ENCODE measurements around the gene MAPT.

Gene MAPT

GRCh38 chr17:45894022-45894784 is at the start of gene MAPT:
Gene MAPT (plus strand): TSS chr17:45894554. CDS start chr17:45962338, 67,784 bp downstream.
- peak; percentile 43 to 76 for DNase-seq (ENCODE audit: low read depth in 2 of 2)

DNA sequence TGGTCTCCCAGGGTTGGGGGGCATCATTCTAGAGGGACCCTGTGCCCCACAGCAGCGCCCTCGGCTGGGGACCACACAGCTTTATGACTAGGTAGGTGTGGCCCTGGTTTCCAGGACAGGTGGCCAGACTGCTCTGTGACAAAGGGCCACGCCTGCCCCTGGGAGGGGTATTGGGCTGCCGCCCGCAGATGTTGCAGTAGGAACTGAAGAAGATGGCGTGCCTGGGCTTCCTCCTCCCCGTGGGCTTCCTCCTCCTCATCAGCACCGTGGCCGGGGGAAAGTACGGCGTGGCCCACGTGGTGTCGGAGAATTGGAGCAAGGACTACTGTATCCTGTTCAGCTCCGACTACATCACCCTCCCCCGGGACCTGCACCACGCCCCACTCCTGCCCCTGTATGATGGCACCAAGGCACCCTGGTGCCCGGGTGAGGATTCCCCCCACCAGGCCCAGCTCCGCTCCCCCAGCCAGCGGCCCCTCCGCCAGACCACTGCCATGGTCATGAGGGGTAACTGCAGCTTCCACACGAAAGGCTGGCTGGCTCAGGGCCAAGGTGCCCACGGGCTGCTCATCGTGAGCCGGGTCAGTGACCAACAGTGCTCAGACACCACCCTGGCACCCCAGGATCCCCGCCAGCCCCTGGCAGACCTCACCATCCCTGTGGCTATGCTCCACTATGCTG is 49.5 kb upstream of the MAPT start, which contains the start of gene SPPL2C:
SPPL2C (plus strand) TSS at position 187 of the 681 bp plus-strand sequence; CDS start at position 213, 26 bp downstream.
- no peak for DNase-seq (ENCODE audit: low read depth in 2 of 2)

GRCh38 chr17:45845376-45846185 is 48.8 kb upstream of the MAPT start:
- DNase-seq (ENCODE audit: low read depth in 2 of 2): no peak

GRCh38 chr17:45846223-45846622 is 48.1 kb upstream of the MAPT start:
- DNase-seq (ENCODE audit: low read depth in 2 of 2): no peak

- DNase-seq (ENCODE audit: low read depth in 2 of 2): no peak
Measured at GRCh38 chr17:45846646-45847045, 47.7 kb upstream of the MAPT start.

GRCh38 chr17:45847101-45847500 is 47.3 kb upstream of the MAPT start:
- DNase-seq (ENCODE audit: low read depth in 2 of 2): no peak

DNA sequence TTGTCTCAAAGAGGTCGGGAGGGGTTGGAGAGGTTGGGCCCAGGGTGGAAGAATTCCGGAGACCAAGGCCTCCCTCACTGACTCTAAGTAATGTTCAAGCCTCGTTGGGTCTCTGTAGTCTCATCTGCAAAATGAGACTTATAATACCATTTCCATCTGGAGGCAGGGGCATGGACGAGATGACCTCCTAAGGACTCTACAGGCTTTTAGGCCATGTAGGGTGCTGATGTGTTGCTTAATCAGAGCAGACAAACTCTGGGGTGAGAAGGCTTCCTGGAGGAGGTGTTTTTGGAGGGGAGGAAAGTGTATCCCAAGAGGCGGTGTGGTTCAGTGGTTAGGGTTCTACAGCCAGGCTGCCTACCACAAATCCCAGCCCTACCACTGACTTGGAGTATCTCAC is 46.6 kb upstream of the MAPT start:
- no peak for DNase-seq (ENCODE audit: low read depth in 2 of 2)

- DNase-seq (ENCODE audit: low read depth in 2 of 2): no peak
Measured at GRCh38 chr17:45848405-45848804, 45.9 kb upstream of the MAPT start.

GRCh38 chr17:45848868-45849535 is 45.4 kb upstream of the MAPT start:
- no peak for DNase-seq (ENCODE audit: low read depth in 2 of 2)

GRCh38 chr17:45849536-45849990 is 44.8 kb upstream of the MAPT start:
- DNase-seq (ENCODE audit: low read depth in 2 of 2): no peak

GRCh38 chr17:45850011-45850410 is 44.3 kb upstream of the MAPT start:
- DNase-seq (ENCODE audit: low read depth in 2 of 2): no peak

DNA sequence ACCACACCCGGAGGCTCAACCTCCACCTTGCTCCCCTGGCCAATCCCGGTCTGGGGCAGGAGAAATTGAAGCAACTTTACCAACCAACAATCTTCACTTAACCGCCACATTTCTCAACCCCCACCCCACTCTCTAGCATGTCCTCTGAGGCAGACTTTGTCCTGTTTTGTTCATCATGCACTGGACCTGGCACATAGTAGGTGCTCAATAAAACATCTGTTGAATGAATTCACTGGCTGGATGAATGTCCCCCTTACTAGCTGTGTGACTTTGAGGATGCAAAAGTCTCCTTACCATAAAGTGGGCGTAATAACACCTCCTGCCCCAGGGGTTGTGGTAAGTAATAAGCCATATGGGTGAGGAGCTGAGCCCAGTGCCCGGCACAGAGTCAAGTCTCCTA is 43.9 kb upstream of the MAPT start:
- no peak for DNase-seq (ENCODE audit: low read depth in 2 of 2)

- DNase-seq (ENCODE audit: low read depth in 2 of 2): no peak
Measured at GRCh38 chr17:45851022-45851421, 43.3 kb upstream of the MAPT start.

- DNase-seq (ENCODE audit: low read depth in 2 of 2): no peak
Measured at GRCh38 chr17:45851464-45851863, 42.9 kb upstream of the MAPT start.

GRCh38 chr17:45851873-45852272 is 42.5 kb upstream of the MAPT start:
- DNase-seq (ENCODE audit: low read depth in 2 of 2): no peak

GRCh38 chr17:45852535-45853297 is 41.6 kb upstream of the MAPT start:
- DNase-seq (ENCODE audit: low read depth in 2 of 2): peak; percentile 30 to 49

DNA sequence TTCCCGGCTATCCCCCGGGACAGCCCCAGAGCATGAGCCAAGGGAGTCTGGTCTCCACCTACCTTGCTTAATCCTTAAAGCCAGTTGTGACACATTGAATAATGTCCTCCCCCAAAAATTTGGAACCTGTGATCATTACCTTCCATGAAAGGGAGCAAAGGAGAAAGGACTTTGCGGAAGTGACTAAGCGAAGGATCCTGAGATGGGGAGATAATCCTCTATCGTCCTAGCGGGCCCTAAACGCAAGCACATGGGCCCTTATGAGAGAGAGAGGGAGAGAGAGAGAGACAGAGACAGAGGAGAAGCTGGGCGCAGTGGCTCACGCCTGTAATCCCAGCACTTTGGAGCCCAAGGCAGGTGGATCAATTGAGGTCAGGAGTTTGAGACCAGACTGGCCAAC is 40.1 kb upstream of the MAPT start:
- DNase-seq (ENCODE audit: low read depth in 2 of 2): no peak

DNA sequence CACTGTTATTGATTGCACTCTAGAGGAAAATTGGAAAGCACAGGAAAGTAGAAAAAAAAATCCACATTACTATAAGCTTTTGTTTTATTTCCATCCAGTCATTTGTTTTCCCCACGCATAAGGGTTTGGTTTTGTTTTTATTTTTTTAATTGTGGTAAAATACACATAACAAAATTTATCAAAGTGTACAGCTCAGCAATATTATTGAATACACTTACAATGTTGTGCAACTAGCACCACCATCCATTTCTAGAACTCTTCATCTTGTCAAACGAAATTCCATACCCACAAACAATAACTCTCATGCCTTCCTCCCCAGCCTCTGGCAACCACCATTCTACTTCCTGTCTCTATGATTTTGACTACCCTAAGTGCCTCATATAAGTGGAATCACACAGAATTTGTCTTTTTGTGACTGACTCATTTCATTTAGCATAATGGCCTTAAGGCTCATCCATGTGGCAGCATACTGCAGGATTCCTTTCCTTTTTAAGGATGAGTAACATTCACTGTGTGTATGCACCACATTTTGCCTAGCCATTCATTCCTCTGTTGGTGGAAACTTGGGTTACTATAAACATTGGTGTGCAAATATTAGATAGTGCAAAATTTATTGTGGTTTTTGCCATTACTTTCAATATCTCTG is 38.5 kb upstream of the MAPT start:
- DNase-seq (ENCODE audit: low read depth in 2 of 2): no peak

DNA sequence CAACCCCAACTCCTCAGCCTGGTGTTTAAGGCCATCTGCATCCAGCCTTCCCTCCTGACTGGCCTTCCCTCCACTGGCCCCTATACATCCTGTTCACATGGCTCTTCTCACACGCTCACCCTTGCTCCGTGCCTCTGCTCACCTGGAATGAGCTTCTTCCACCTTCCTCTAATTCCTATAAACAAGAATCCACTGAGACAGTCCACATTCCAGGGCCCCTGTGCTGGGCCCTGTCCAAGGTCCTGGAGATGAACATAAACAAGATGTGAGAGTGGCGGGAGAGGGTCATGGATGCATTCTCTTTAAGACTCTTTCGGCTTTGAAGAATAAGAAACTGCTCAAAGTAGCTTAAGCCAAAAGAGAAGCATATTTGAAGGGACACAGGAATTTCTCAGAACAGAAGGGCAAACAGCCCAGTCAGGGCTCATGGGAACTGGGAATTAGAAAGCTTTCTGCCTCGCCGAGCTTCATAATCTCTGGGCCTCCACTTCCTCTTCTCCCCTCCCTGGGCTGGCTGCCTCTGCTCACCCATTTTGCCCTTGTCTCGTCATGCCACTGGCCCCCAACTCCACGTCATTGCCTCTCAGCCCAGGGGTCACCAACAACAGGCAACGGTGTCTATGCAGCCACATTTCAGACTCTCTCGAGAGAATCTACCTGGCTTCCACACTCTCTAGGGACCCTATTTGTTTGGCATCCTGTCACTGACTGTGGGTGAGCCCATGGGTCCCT is 36.2 kb upstream of the MAPT start:
- DNase-seq (ENCODE audit: low read depth in 2 of 2): no peak

GRCh38 chr17:45861165-45861564 is 33.2 kb upstream of the MAPT start:
- no peak for DNase-seq (ENCODE audit: low read depth in 2 of 2)

Data from stimulated activated CD4-positive, alpha-beta T cell treated with anti-CD3 and anti-CD28 coated beads, Interleukin-15, amount 100 ng/mL, for 48 hours (primary cell).